Neural progenitor cell (in vitro differentiated cells): ENCODE data around the gene FCSK. TPM values are rescaled to one million over a fixed set of nuclear protein-coding genes. Genes with fewer than 3 reads are reported as not detected.
A peak's percentile ranks its signal among the peaks of the same experiment; 100 is the strongest.

Experiments used
- DNase-seq: peaks from one replicate; pipeline ENCODE4 v3.0.0-alpha.2; 2016; ENCODE audit warnings: low spot score
- H2AFZ ChIP-seq: fragments of 200-600 bp; sonication (generic); replicated peaks from 2 replicates; pipeline ENCODE4 v1.6.1; 2016; ENCODE audit warnings: antibody characterized with exemption
- H3F3A ChIP-seq: fragments of 200-600 bp; sonication (generic); 2 replicates; pipeline ENCODE4 v1.6.1; 2016; ENCODE audit warnings: antibody characterized with exemption, low read depth
- H3K27ac ChIP-seq: fragments of 200-600 bp; sonication (generic); 2 replicates; pipeline ENCODE4 v1.5.1; 2016; ENCODE audit warnings: mild to moderate bottlenecking
- H3K27me3 ChIP-seq: fragments of 200-600 bp; sonication (generic); 2 replicates; pipeline ENCODE4 v1.6.1; 2016; ENCODE audit warnings: mild to moderate bottlenecking, moderate library complexity
- H3K36me3 ChIP-seq: fragments of 200-600 bp; sonication (generic); 2 replicates; pipeline ENCODE4 v1.5.1; 2016
- H3K4me1 ChIP-seq: fragments of 200-600 bp; sonication (generic); 2 replicates; pipeline ENCODE4 v1.6.1; 2016; ENCODE audit warnings: mixed run types
- H3K4me2 ChIP-seq: fragments of 200-600 bp; sonication (generic); 2 replicates; pipeline ENCODE4 v1.6.1; 2016
- H3K4me3 ChIP-seq: fragments of 200-600 bp; sonication (generic); 2 replicates; pipeline ENCODE4 v1.5.1; 2016
- H3K79me2 ChIP-seq: fragments of 200-600 bp; sonication (generic); 2 replicates; pipeline ENCODE4 v1.6.1; 2016; ENCODE audit warnings: low read depth
- H3K9ac ChIP-seq: fragments of 200-600 bp; sonication (generic); 2 replicates; pipeline ENCODE4 v1.6.1; 2016
- H3K9me3 ChIP-seq: fragments of 200-600 bp; sonication (generic); 2 replicates; pipeline ENCODE4 v1.5.1; 2016; ENCODE audit warnings: low read depth
- H4K20me1 ChIP-seq: fragments of 200-600 bp; sonication (generic); 2 replicates; pipeline ENCODE4 v1.6.1; 2016; ENCODE audit warnings: low read depth
- H3K27ac Mint-ChIP-seq: 3 replicates; pipeline ENCODE4 v1.8.0; 2021; ENCODE audit warnings: mixed read lengths
- H3K27me3 Mint-ChIP-seq: 2 replicates; pipeline ENCODE4 v1.8.0; 2022; ENCODE audit warnings: low read depth, mild to moderate bottlenecking, inconsistent platforms, moderate library complexity, mixed read lengths; ENCODE audit not compliant: insufficient read depth
- H3K36me3 Mint-ChIP-seq: 3 replicates; pipeline ENCODE4 v1.8.0; 2021; ENCODE audit warnings: mixed read lengths
- H3K4me1 Mint-ChIP-seq: 3 replicates; pipeline ENCODE4 v1.8.0; 2021; ENCODE audit warnings: mixed read lengths
- H3K4me3 Mint-ChIP-seq: 3 replicates; pipeline ENCODE4 v1.8.0; 2021; ENCODE audit warnings: mild to moderate bottlenecking, moderate library complexity, mixed read lengths
- H3K9me3 Mint-ChIP-seq: 3 replicates; pipeline ENCODE4 v1.8.0; 2020; ENCODE audit warnings: mixed read lengths
- EZH2 ChIP-seq: fragments of 200-600 bp; sonication (generic); IDR thresholded peaks from 2 replicates; pipeline ENCODE4 v1.6.1; 2017; ENCODE audit warnings: antibody characterized with exemption, mild to moderate bottlenecking, moderate library complexity
- EZH2phosphoT487 ChIP-seq: fragments of 200-600 bp; sonication (generic); IDR thresholded peaks from 2 replicates; pipeline ENCODE4 v1.6.1; 2017; ENCODE audit warnings: antibody characterized with exemption
- total RNA-seq: library from RNA; depleted of rRNA; stranded (reverse); fragments of >200 nt; gene quantifications from 2 replicates; pipeline ENCODE4 v1.2.3, GENCODE V29; 2015; ENCODE audit warnings: low replicate concordance
- TF ChIP-seq, protein P1 (sequence below): fragments of 200-600 bp; sonication (generic); IDR thresholded peaks from 2 replicates; pipeline ENCODE4 v1.5.1; 2017; ENCODE audit warnings: antibody characterized with exemption, mild to moderate bottlenecking

Gene FCSK
- total RNA-seq, 1 donor from 2014 or later, result 11.0 TPM

GRCh38 chr16:70484867-70485266 is 30.5 kb downstream of the FCSK start:
- Mint-ChIP-seq H3K4me1 (no peaks in the 10 kb centered on the region), H3K27ac (no peak overlapping the region), H3K9me3 (no peaks in the 10 kb centered on the region), H3K4me3 (no peak overlapping the region), H3K27me3 (peaks cover 3% of the 10 kb centered on the region), H3K36me3 (peaks cover 8% of the 10 kb centered on the region)
- no peak overlapping the region for H3K4me3 ChIP-seq
- H3K9ac ChIP-seq, result no peak overlapping the region
- H3K27ac ChIP-seq, result no peak overlapping the region
- H2AFZ ChIP-seq, result no peak overlapping the region
- no peaks in the 10 kb centered on the region for H3K27me3 ChIP-seq
- H3K4me1 ChIP-seq, result no peaks in the 10 kb centered on the region
- H3K4me2 ChIP-seq, result no peak overlapping the region
- H3K36me3 ChIP-seq, result no peaks in the 10 kb centered on the region
- no peaks in the 10 kb centered on the region for H4K20me1 ChIP-seq
- no peak for DNase-seq
- no peaks in the 10 kb centered on the region for H3K9me3 ChIP-seq
- no peaks in the 10 kb centered on the region for H3F3A ChIP-seq
- no peaks in the 10 kb centered on the region for H3K79me2 ChIP-seq
- TF ChIP-seq, protein P1, sequence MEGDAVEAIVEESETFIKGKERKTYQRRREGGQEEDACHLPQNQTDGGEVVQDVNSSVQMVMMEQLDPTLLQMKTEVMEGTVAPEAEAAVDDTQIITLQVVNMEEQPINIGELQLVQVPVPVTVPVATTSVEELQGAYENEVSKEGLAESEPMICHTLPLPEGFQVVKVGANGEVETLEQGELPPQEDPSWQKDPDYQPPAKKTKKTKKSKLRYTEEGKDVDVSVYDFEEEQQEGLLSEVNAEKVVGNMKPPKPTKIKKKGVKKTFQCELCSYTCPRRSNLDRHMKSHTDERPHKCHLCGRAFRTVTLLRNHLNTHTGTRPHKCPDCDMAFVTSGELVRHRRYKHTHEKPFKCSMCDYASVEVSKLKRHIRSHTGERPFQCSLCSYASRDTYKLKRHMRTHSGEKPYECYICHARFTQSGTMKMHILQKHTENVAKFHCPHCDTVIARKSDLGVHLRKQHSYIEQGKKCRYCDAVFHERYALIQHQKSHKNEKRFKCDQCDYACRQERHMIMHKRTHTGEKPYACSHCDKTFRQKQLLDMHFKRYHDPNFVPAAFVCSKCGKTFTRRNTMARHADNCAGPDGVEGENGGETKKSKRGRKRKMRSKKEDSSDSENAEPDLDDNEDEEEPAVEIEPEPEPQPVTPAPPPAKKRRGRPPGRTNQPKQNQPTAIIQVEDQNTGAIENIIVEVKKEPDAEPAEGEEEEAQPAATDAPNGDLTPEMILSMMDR, result no peak
- TF ChIP-seq EZH2phosphoT487 (no peak), EZH2 (no peak)

GRCh38 chr16:70490261-70490660 is 35.9 kb downstream of the FCSK start:
- Mint-ChIP-seq H3K27me3 (peaks cover 6% of the 10 kb centered on the region), H3K36me3 (peaks cover 19% of the 10 kb centered on the region), H3K4me1 (no peaks in the 10 kb centered on the region), H3K9me3 (no peaks in the 10 kb centered on the region), H3K27ac (no peak overlapping the region), H3K4me3 (no peak overlapping the region)
- H2AFZ ChIP-seq, result no peak overlapping the region
- TF ChIP-seq EZH2, result no peak
- TF ChIP-seq, protein P1, result no peak
- no peak for TF ChIP-seq EZH2phosphoT487
- no peaks in the 10 kb centered on the region for H3K79me2 ChIP-seq
- DNase-seq, result no peak
- H3F3A ChIP-seq, result no peaks in the 10 kb centered on the region
- H3K27me3 ChIP-seq, result no peaks in the 10 kb centered on the region
- H3K27ac ChIP-seq, result no peak overlapping the region
- no peaks in the 10 kb centered on the region for H3K9me3 ChIP-seq
- no peak overlapping the region for H3K4me3 ChIP-seq
- H3K4me1 ChIP-seq, result no peaks in the 10 kb centered on the region
- H3K9ac ChIP-seq, result no peak overlapping the region
- no peaks in the 10 kb centered on the region for H3K36me3 ChIP-seq
- H4K20me1 ChIP-seq, result no peaks in the 10 kb centered on the region
- H3K4me2 ChIP-seq, result no peak overlapping the region

- Mint-ChIP-seq H3K27ac (no peak overlapping the region), H3K36me3 (peaks cover 17% of the 10 kb centered on the region), H3K4me1 (no peaks in the 10 kb centered on the region), H3K27me3 (peaks cover 3% of the 10 kb centered on the region), H3K9me3 (no peaks in the 10 kb centered on the region), H3K4me3 (peak overlapping the region; percentile 49)
- TF ChIP-seq, protein P1, result no peak
- TF ChIP-seq EZH2phosphoT487 (no peak), EZH2 (no peak)
- Histone ChIP-seq H3F3A (no peaks in the 10 kb centered on the region), H3K4me3 (no peak overlapping the region), H4K20me1 (no peaks in the 10 kb centered on the region), H3K27me3 (no peaks in the 10 kb centered on the region), H3K9ac (no peak overlapping the region), H3K79me2 (no peaks in the 10 kb centered on the region), H3K4me1 (no peaks in the 10 kb centered on the region), H3K4me2 (no peak overlapping the region), H3K36me3 (peaks cover 4% of the 10 kb centered on the region), H2AFZ (no peak overlapping the region), H3K9me3 (no peaks in the 10 kb centered on the region), H3K27ac (no peak overlapping the region)
- no peak for DNase-seq
Measured at GRCh38 chr16:70493802-70494201, 39.4 kb downstream of the FCSK start.
